SHP77 treated with DMSO at 0.1 percent for 48 hours (cell line): ENCODE measurements around the gene DUX4.
"Not testable (repeated sequence)": the region's sequence is repeated elsewhere in the genome, so short reads cannot be mapped to it uniquely, and the experiment has no call there.

Source experiments
- DNase-seq: peaks from one replicate; lab custom pipeline; 2025; lab: John Stamatoyannopoulos, UW

The DUX4 gene

GRCh38 chr4:190173428-190173827 is at the start of gene DUX4:
TSS of gene DUX4 (plus strand) at chr4:190173774. CDS start at chr4:190173774, 0 bp downstream.
- not testable (repeated sequence) for DNase-seq

- not testable (repeated sequence) for DNase-seq
These were observed 1.9 kb downstream of the DUX4 start for GRCh38 chr4:190175436-190175835.

GRCh38 chr4:190177727-190178605 is 4.4 kb downstream of the DUX4 start:
- not testable (repeated sequence) for DNase-seq

- not testable (repeated sequence) for DNase-seq
These were observed 5.0 kb downstream of the DUX4 start for GRCh38 chr4:190178606-190178990.

GRCh38 chr4:190179030-190179739 is 5.6 kb downstream of the DUX4 start:
- DNase-seq: not testable (repeated sequence)

GRCh38 chr4:190179740-190180094 is 6.1 kb downstream of the DUX4 start:
- DNase-seq: not testable (repeated sequence)

- not testable (repeated sequence) for DNase-seq
These were observed 7.4 kb downstream of the DUX4 start for GRCh38 chr4:190180947-190181346.

- not testable (repeated sequence) for DNase-seq
These were observed 8.0 kb downstream of the DUX4 start for GRCh38 chr4:190181481-190182100.

GRCh38 chr4:190203510-190203909 is 29.9 kb downstream of the DUX4 start:
- DNase-seq: not testable (repeated sequence)
